Suppressor macrophage treated with lipopolysaccharide for 4 hours (primary cell): ENCODE measurements around the gene MICALL2.

Experiments used
- DNase-seq: peaks from one replicate; pipeline ENCODE4 v3.0.0-alpha.2; 2020

MICALL2 gene

DNA sequence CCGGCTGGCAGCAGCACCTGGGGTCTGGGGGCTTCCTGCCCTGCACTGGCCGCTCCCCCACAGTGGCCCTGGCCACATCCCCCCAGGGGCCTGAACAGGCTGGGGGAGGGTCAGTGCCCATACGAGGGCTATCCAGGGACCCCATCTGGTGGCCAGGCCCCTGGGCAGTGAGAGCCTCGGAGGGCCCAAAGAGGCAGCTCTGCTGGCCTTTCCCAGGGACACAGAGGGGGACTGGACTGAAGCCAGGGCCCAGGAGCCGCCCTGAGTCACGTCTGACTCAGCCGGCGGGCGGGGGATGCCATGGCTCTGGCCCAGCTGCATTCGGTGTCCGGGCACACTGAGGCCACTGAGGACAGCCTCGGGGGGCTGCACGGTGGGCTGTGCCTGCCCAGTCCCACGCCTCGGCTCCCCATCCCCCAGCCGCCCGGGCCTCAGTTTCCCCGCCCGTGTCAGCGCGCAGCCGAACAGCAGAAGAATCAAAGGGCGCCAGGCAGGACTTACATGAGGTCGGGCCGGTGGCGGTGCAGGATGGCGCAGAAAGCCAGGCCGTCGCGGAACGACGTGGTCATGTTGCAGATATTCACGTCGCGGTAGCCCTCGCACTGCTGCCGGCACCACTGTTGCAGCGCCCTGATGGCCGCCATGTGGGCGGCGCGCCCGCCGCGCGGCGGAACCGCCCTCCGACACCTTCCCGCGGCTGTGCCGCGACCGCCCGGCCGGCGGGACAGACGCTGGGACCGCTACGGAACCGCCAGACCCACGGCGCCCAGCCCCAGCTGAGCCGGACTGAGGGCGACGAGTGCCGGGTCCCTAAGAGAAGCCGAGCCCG lies at the start of gene MICALL2:
Gene MICALL2, minus strand, starts transcription at position 788 of the 829 bp plus-strand sequence. Its CDS starts 144 bp downstream, at position 644.
- peak; percentile 89 for DNase-seq

DNA sequence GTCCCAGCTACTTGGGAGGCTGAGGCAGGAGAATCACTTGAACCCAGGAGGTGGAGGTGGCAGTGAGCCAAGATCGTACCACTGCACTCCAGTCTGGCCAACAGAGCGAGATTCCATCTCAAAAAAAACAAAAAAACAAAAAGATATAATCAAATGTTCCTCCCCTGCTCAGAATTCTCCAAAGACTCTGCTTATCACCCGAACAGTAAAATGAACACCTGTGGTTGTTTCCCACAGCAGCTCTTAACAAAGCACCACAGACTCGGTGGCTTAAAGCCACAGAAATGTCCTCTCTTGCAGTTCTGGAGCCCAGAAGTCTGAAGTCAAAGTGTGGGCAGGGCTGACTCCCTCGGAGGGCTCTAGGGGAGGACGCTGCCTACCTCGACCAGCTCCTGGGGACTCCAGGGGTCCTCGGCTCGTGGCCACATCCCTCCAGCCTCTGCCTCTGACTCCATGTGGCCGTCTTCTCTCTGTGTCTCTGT lies 49.0 kb upstream of the MICALL2 start:
- no peak for DNase-seq

GRCh38 chr7:1505731-1506550 lies 46.7 kb upstream of the MICALL2 start:
- DNase-seq, result no peak

- peak; percentile 96 for DNase-seq
Measured at GRCh38 chr7:1503816-1504775, 44.8 kb upstream of the MICALL2 start, which contains the start of gene INTS1. Gene INTS1 (minus strand): TSS chr7:1504389. CDS start chr7:1503960, 429 bp downstream.

- no peak for DNase-seq
Measured at GRCh38 chr7:1503390-1503789, 44.1 kb upstream of the MICALL2 start.

DNA sequence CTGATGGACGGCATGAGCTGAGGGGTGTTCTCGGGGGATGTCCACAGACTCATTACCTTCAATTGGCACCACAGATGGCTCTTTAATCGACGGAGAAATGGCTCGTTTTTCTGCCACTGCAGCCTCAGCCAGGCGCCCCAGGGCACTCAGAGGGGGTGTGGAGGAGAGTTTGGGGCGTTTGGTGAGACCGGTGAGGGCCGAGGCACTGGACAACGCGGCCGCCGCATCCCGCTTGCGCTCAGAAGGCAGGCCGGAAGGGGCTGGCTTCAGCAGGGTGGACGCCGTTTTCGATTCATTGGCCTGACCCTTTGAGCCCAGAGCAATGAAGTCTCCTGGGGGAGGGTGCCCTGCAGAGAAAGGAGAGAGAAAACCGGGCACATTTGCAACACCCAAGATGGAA lies 43.6 kb upstream of the MICALL2 start:
- no peak for DNase-seq

DNA sequence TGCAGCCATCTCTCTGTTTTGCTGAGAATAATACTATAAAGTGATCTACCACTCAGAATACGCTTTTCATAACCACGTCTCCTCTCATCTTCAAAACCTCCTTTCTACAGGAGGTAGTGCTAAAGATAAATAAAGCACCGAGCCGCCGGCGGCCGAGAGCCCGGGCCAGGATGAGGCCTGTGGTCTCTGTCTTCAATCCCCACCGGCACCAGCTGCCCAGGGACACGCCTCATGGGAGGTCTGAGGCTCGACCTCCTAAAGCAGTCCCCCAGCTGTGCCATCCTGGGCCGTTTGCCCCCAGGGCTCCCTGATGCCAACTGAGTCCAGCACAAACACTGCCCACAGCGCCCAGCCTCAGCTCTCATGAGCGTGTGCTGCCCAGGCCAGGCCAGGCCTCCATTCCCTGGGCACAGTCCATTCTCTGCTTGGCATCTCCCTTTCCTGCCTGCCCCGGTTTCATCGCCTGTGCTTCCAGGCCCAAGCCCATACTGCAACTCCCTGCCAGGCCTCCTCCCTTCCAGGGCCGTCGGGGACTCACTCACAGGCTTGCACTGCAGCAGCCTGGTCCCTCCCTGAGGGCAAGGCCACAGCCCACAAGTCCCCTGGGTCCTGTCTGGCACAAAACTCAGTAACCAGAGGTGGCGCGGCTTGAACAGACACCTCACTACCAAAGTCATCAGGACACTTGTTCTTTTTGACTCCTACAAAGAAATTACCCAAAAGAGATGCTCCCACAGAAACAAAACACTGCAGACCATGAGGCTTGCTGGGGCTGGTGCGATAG lies 42.4 kb upstream of the MICALL2 start:
- no peak for DNase-seq

GRCh38 chr7:1500064-1500807 lies 41.0 kb upstream of the MICALL2 start:
- DNase-seq, result no peak

GRCh38 chr7:1499367-1500029 lies 40.2 kb upstream of the MICALL2 start:
- no peak for DNase-seq

DNA sequence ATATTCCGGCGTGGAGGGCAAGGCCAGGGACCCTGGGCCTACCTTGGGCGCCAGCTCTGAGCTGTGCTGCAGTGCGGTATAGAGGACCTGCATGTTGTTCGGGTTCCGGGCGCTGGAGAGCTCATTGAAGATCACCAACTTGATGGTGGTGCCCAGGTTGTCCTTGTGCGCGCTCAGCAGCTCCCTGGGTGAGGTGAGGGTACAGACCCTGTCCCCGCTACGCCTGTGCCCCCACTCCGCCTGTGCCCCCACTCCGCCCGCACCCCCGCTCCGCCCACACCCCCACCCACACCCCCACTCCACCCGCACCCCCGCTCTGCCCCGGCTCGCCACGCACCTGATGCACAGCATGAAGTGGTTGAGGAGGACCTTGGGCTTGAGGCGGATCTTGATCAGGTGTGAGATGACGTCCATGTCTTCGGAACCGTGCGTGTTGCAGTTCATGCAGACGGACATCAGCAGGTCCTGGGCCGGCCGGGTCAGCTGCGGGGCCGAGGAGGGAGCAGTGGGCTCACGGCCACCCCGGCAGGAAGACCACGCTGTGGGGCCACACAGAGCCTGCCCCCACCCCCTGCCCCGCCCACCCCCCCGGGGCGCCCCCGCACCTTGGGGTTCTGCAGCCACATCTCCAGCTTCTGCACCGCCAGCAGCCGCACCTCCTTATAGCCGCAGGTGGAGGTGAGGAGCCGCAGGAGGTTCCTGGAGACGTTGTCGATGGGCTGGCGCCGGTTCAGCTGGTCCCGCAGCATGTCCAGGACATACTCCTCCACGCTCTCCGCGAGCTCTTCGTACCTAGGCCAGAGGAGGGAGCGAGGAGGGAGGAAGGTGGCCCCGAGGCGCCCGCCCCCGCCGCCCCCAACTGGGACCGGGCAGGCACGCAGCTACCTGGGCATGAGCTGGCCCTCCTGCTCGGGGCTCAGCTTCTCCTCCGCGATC lies 39.4 kb upstream of the MICALL2 start:
- DNase-seq, result no peak

DNA sequence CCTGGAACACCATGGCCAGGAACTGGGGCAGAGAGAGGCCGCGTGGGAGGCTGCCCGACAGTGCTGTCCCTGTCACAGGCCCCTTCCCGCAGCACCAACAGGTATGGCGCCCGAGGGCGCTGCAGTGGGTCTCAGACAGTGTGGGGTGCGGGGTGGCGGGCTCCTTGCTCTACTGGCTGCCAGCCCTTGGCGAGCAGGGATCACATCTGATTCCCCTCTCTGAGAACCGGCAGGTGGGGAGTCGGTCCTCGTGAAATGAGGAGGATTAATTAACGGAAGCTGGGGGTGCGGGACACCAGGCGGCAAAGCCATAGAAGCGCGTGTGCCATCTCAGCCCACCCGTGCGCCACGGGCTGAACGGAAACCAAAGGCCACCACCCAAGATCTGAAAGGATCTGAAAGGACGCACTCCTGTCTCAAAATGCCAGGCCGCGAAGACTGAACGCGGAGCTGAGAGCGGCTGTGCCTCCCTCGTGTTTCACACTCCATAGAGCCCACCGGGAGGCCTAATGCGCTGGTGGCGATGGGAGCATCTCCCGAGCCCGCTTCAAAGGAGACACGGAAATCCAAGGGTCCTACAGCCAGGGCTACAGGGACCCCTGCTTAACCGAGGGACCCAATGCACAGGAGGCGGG lies 38.1 kb upstream of the MICALL2 start:
- no peak for DNase-seq

GRCh38 chr7:1496531-1497292 lies 37.4 kb upstream of the MICALL2 start:
- DNase-seq, result no peak

DNA sequence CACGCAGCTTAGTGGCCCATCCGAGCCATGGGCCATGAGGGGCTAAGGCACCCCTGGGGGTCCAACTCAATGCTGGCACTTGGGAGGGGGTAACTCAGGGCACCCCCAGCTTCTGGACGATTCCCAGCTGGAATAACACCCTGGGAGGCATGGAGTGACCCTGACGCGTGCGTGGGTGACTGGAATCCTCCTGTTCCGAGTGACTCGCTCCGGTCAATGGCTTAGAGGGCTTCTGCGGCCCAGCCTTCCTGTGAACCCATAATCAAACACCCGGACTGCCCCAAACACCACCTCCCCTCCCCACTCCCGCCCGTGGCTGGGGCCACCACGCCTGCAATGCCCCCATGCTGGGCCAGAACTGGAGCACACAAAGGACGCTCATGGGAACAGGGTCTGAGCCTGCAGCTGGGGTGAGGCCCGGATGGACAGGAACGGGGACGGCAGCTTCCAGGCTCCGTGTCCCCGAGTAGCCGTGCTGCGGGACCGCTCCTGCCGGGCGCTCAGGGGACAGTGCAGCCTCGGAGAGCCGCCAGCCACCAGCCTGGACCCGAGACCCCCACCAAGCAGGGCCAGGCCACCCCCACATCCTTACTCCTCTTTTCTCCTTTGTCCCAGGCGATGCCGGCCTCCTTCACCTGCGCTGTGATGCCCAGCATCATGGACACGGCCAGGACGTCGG lies 36.4 kb upstream of the MICALL2 start:
- no peak for DNase-seq

GRCh38 chr7:1494866-1495563 lies 35.7 kb upstream of the MICALL2 start:
- no peak for DNase-seq

GRCh38 chr7:1494447-1494846 lies 35.2 kb upstream of the MICALL2 start:
- no peak for DNase-seq

GRCh38 chr7:1493571-1493970 lies 34.3 kb upstream of the MICALL2 start:
- no peak for DNase-seq

- DNase-seq, result no peak
Measured at GRCh38 chr7:1493129-1493528, 33.9 kb upstream of the MICALL2 start.
